HG02588 (cell line): ENCODE data around the gene NECTIN4.
"Not testable (repeated sequence)": the region's sequence is repeated elsewhere in the genome, so short reads cannot be mapped to it uniquely, and the experiment has no call there.

Experiments used
- ATAC-seq: cut with Tn5 transposase; IDR thresholded peaks from one replicate; pipeline ENCODE4 v1.9.1; 2021; ENCODE audit warnings: mild to moderate bottlenecking, moderate library complexity; ENCODE audit not compliant: unreplicated experiment

Gene NECTIN4

DNA sequence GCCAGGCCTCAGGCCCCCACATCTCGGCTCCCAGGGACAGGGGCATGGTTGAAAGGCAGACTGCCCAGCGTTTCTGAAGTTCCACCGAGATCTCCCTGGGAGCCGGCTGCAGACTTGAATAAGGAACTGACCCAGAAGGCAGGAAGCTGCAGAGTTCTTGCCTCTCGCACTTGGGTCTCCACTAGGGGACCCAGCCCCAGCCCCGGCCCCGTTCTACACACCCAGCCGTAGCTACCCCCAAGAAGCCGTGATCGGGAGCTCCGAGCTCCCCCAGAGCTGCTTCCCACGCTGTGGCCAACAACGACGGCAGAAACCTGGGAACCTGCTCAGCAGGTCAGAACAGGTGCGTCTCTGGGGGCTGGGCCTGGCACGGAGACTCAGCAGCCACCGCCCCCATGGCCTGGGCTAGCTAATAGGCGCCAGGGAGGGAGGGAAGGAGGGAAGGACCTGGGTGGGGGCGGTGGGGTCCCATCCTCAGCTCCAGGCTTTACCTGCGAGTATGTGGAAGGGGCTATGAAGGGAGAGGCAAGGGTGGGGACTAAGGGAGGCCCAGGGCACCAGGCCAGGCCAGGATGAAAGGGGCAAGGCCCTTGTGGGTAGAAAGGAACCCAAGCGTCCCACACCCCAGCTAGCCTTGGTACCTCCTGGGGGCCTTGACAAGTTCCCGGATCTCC is at the start of gene NECTIN4:
NECTIN4 (minus strand) TSS at position 308 of the 674 bp plus-strand sequence; CDS start at position 46, 262 bp downstream.
- no peak for ATAC-seq

- ATAC-seq: no peak
Observed at GRCh38 chr1:161138431-161138830, 49.1 kb upstream of the NECTIN4 start.

DNA sequence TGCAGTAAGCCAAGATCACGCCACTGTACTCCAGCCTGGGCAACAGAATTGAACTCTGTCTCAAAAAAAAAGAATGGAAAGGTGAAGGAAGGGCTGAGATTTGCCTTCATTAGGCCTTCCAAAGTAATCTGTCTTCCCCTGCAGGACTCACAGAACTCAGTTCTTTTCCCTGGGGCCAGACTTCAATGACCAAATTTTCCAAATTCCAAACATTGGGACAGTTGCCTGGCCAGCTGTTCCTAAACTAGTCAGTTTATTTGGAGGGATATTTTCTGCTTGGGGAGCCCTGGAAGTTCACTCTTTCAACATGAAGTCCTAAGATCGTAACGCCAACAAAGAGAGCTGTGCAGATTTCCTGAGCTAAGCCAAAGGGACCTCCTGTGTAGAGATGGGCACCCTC is 48.5 kb upstream of the NECTIN4 start:
- no peak for ATAC-seq

GRCh38 chr1:161133220-161133740 is 43.9 kb upstream of the NECTIN4 start:
- ATAC-seq: no peak

GRCh38 chr1:161132410-161133219 is 43.3 kb upstream of the NECTIN4 start, which contains the start of gene DEDD:
Gene DEDD (minus strand): TSS chr1:161132667. CDS start chr1:161124462, 8,205 bp downstream.
- peak; percentile 89 for ATAC-seq

DNA sequence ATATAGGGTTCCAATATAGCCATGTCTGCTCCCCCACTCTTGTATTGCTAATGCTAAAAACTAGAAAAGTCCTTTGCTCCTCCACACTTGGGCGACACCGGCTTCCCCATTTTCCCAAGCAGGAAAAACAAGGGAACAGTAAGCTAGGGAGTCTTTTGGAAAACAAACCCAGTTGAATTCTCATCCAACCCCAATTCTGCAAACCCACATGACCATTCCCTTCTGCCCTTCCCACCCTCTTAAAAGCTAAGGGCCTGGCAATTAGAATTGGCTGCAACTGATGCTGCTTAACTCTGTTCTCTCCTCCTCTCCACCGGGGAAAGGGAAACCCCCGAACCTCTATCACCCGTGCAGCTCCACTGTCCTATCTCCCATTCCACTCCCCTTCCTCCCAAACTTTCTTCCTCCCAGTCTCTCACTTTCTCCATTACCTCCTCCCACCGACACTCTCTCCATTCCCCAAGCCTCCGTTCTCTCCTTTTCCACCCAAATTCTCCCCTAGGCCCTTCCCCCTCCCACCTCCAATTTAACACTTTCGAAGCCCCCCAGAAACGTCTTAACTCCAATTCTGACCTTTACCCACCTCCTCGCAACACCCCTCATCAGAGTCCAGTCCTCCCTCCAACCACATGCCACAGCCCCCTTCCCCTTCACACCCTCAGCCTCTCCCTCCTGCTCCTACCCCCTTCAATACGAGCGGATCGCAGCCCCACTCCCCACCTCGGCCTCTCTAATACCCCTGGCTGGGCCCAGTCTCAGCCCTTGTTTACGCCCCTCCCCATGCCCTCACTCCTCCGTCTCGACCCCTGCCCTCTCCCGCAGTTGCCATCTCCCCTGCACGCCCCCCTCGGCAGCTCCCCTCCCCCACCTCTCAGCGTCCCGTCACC is 42.4 kb upstream of the NECTIN4 start:
- no peak for ATAC-seq

- ATAC-seq: no peak
Observed at GRCh38 chr1:161130266-161130665, 40.9 kb upstream of the NECTIN4 start.

DNA sequence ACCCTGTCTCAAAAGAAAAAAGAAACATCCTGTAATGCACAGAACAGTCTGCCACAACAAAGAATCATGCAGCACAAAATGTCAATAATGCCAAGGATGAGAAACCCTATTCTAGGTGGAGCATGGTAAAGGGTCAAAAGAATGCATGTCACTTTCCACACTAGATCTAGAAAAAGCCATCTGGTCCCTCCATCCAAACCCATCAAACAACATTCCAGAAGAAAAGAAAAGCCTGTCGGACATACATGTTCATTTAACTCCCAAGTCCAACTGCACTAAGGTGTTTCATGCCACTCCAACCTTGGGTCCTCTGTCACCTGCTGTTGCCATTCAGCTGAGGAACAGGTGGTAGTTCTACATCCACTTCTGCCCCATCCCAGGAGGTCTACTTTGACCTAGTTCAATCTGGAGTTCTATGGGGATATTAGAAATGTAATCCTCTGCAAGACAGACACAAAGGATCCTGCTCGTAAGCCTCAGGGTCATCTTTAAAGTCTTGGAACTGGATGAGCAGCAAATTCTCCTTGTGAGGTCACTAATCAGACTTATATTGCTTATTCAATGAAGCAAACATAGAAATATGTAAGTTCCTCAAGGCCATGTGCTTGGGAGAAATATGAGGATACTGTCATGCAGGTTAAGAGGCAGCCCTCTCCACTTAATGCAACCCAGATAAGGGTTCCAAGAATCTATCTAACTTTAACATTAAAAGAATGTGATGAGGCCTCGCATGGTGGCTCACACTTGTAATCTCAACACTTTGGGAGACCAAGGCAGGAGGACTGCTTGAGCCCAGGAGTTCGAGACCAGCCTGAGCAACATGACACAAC is 39.4 kb upstream of the NECTIN4 start:
- no peak for ATAC-seq

GRCh38 chr1:161127649-161128048 is 38.3 kb upstream of the NECTIN4 start:
- no peak for ATAC-seq

DNA sequence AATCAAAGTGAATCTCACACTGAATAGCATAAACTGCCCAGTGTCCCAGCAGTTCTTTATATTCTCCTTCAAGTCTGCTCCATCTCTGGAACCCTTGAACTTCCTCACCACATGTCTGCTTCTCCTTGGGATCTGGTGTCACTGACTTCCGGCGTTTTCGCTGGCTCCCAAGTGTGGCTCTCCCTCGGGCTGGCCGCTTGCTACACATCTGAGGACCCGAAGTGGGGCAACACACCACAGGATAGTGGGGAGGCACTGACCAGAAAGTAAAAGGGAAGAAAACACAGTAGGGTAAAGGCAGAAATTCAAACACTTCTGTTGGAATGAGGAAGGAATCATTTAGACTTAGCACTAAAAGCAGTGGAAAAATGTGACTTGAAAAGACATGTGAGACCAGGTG is 33.6 kb upstream of the NECTIN4 start:
- ATAC-seq: no peak

DNA sequence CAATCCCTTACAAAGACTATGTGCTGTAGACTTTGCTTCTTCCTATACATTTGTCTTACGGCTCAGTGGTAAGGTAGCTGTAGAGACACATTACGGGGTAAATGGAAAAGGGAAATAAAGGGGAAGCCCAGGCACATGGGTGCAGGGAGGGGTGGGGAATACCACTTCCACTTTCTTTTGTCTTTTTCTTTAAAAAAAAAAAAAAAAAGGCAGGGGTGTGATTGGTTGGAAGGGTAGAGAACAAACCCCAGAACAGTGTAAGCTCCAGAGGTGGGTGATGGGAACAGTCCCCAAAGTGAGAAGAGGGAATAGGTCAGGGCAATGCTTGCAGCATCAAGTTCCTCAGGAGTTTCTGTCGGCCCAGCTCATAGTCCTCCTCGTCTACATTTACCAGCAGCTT is 32.5 kb upstream of the NECTIN4 start:
- no peak for ATAC-seq

- ATAC-seq: no peak
Observed at GRCh38 chr1:161121042-161121650, 31.8 kb upstream of the NECTIN4 start.

DNA sequence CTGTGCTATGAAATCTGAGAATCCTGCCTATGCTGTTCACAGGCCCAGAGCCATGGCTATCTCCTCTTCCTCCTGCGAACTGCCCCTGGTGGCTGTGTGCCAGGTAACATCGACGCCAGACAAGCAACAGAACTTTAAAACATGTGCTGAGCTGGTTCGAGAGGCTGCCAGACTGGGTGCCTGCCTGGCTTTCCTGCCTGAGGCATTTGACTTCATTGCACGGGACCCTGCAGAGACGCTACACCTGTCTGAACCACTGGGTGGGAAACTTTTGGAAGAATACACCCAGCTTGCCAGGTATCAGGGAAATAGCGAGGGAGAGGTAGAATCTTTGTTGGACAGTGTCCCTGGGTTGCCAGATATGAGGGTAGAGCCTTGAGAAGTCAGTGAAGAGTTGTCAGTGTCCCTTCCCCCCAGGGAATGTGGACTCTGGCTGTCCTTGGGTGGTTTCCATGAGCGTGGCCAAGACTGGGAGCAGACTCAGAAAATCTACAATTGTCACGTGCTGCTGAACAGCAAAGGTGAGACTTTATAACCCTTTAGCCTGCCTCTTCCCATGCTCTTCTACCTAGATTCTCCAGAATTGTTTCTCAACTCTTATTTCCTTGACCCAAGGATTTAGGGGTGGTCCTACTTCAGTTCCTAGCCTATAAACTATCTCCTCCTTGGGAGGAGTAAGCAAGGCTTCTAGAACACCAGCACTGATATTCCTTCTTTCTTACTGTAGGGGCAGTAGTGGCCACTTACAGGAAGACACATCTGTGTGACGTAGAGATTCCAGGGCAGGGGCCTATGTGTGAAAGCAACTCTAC is 29.9 kb upstream of the NECTIN4 start:
- no peak for ATAC-seq

GRCh38 chr1:161117759-161118581 is 28.6 kb upstream of the NECTIN4 start, which contains the start of the genes NIT1 and PFDN2:
Gene NIT1 (plus strand): TSS chr1:161118105. CDS start chr1:161118177, 72 bp downstream.
Gene PFDN2 (minus strand): TSS chr1:161118037. CDS start chr1:161118026, 11 bp downstream.
- ATAC-seq: peak; percentile 75

GRCh38 chr1:161115961-161116360 is 26.6 kb upstream of the NECTIN4 start:
- not testable (repeated sequence) for ATAC-seq

DNA sequence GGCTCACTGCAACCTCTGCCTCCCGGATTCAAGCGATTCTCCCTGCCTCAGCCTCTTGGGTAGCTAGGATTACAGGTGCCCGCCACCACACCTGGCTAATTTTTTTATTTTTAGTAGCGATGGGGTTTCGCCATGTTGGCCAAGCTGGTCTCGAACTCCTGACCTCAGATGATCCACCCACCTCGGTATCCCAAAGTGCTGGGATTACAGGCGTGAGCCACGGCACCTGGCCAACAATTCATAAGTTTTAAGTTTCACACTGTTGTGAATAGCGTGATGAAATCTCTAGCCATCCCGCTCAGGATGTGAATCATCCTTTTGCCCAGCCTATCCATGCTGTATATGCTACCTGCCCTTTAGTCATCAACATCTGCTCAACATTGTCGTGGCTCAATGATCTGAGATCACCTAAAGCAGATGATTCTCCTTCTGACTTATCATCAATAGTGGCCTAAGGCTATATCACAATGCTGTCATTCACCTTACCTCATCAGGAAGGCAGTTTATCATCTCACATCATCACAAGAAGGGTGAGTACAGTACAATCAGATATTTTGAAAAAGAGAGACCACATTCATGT is 25.9 kb upstream of the NECTIN4 start:
- no peak for ATAC-seq

DNA sequence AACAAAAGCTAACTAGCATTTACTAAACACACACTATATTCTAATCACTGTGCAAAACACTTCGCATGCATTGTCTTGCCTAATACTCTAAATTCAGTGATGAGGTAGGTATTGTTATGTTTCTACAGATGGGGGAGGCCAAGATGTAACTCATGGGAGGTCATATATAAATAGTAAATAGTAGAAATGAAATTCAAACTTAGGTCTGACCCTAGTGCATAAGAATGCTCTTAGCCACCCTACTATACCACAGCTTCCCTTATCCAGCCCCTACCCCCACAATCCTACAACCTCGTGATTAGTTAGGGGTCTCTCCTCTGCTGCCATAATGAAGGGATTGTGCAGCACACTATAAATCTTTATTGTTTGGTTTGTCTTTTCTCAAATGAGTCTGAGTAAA is 25.2 kb upstream of the NECTIN4 start:
- ATAC-seq: no peak
